GM20000 (cell line): ENCODE measurements around the gene ACADVL.

Experiments
- DNase-seq: peaks from one replicate; pipeline ENCODE4 v3.0.0; 2012; ENCODE audit warnings: low spot score
- CTCF ChIP-seq: IDR thresholded peaks from 2 replicates; pipeline ENCODE4 v1.5.1; 2012; ENCODE audit warnings: mild to moderate bottlenecking, control low read depth; ENCODE audit errors: extremely low read depth, missing control alignments

Gene ACADVL

DNA sequence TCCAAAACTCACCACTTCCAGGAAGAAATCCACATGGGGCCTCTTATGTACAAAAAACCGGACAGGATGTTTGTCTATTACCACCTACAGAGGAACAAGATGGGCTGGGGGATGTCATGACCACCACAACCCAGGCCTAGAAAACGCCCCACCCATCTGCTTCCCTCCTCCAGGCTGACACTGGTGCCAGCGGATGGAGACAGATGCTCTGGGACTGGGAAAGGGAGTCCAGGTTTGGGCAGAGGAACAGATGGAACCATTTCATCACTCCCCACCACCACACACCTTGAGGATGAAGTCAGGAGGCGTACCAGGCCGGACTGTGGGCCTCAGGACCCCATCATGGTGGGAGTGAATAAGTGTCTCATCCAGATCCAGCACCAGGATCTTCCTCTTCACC, 27.0 kb downstream of the ACADVL start:
- no peak for DNase-seq
- TF ChIP-seq CTCF: no peak

GRCh38 chr17:7248796-7249195, 29.1 kb downstream of the ACADVL start:
- no peak for TF ChIP-seq CTCF
- DNase-seq: no peak

DNA sequence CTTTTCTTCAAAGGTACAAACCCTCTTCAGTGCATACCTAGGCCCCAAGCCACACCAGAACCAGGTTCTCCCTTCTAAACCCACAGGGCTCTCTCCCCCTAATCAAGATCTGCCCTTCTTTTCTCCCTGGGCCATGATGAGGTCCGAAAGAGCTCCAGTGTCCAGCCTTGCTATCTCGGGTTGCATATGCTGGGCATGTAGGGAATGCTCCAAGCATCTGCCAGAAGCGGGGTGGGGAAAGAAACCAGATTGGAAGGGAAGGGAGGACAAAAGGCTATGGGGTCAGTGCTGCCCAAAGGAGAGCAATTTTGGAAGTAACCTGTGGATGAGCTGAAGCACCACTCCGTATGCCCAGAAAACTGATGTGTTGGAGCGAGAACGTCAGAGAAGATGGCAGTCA, 29.5 kb downstream of the ACADVL start:
- TF ChIP-seq CTCF: no peak
- no peak for DNase-seq

DNA sequence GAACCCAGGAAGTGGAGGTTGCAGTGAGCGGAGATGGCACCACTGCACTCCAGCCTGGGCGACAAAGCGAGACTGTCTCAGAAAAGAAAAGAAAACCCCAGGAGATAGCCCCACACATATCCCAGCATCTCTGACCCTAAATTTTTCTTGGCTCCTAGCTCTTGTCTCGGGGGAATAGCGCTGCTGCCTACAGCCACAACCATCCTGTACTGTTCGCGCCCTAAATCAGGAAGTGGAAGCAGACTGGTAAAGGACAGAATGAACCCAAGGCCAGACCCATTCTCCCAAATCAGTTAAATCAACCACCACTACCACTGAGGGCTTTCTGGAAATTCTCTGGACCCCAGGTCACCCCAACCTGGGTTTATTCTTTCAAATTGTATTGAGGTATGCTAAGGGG, 30.1 kb downstream of the ACADVL start:
- TF ChIP-seq CTCF: no peak
- no peak for DNase-seq

DNA sequence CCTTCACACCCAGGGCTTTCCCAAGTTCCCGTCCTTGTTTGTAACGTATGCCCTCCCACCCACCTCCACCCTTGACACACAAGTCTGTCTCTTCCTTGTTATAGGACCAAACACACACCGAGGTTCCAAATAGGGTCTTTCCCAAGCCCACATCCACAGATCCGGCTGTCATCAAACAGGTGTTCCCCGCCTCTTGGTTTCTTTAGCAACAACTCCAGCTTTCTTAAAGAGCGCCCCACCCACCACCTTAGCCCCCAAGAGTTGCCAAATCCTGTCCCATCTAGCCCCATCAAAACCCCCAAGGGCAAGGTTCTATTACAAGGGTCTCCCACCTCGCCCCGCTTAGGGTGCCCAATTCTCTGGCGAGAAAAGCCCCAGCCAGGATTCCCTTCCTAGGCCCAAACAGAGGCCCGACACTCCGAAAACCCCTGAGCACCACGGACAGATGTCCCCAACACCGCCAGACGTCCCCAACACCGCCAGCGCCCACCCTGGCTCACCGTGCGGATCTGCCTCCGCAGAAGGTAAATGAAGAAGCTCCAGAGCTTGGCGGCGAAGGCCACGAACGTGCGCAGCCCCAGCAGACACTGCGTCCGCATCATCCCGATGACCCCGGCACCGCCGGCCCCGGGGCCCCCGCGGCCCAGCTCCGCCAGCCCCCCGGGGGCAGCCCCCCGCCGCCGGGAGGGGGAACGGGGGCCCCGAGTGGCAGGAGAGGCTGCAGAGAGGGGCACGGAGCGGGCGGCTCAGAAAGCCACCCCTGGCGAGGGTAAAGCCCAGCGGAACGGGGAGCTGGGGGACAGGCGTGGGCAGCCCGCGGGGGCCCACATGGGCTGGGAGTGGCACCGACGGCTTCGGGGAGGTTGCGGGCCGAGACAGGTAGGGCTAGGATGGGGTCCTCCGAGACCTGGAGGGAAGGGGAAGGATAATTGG, 31.2 kb downstream of the ACADVL start:
- DNase-seq: no peak
- no peak for TF ChIP-seq CTCF

DNA sequence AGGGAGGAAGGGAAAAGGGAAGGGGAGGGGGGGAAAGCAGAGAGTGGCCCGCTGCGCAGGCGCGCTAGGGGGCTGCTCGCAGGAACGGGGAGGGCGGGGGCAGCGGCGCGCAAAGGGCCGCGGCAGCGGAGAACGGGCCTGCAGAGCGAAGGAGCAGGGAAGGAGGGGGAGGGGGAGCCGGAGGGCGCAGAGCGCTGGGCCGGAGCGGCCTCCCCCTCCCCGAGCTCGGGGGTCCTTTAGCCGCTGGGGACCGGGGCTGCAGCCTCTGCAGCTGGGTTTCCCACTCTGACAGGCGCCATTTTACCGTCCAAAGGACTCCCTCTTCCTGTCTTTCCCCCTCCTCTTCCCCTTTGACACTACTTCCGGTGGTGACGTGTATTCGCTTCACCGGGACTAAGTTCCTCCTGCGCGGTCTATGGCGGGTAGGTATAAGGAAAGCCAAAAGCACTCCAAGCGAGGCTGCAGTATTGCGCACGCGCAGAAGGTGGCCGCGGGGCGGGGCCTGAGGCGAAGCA, 32.0 kb downstream of the ACADVL start, which contains the start of gene CTDNEP1:
Gene CTDNEP1 (minus strand): TSS at position 74 of the 515 bp plus-strand sequence. CDS start 438 bp downstream, outside the sequence.
- DNase-seq: peak; percentile 98
- TF ChIP-seq CTCF: no peak
